HG02973 (cell line): ENCODE data around the gene SH3RF1.

Source experiments
- ATAC-seq: cut with Tn5 transposase; IDR thresholded peaks from one replicate; pipeline ENCODE4 v1.9.1; 2021; ENCODE audit warnings: moderate library complexity; ENCODE audit not compliant: unreplicated experiment

Gene SH3RF1

DNA sequence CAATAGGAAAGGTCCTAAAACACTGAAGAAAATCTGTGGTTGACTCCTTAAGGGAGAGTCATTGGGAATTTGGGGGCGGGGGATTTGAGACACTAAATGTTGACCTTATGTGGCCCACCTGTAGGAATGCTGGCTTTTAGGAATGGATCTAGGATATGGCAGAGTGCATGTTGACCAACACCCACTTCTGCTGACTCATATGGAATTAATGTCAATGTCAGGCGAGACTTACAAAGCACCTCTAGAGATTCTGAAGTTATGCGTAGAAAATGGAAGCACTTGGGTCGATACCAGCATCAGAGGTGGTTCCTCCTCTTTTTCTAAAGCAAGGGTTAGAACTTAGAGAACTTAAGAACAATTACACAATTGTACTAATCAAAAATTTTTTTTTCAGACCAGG lies 160.1 kb downstream of the SH3RF1 start:
- no peak for ATAC-seq

DNA sequence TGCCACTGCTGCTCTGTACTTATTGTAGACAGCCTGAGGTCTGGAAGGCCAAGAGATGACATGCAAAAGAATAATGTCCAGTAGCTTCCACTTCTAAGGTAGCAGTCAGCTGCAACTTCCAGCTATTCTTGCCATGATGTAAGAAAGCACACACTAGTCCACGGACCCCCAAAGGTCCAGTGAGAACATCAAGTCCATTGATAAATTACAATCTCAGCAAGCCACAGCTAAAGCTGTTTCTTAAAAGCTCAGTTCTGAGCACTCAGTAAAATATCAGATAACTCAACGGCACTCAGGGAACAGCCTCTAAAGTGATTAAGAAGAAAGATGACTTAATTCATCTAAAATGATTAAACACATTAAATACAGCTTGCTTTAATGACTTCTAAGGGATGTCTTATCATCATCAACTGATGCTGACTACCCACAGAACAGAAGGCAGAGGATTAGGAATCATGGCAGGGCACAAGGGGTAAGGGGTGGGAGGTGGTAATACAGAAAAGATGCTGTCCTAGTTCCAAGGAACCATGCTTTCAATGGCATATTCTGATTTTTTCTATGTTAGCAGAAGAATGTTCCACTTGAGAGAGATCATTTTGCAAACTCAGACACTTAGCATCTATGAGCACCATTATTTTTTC lies 161.6 kb downstream of the SH3RF1 start:
- no peak for ATAC-seq

DNA sequence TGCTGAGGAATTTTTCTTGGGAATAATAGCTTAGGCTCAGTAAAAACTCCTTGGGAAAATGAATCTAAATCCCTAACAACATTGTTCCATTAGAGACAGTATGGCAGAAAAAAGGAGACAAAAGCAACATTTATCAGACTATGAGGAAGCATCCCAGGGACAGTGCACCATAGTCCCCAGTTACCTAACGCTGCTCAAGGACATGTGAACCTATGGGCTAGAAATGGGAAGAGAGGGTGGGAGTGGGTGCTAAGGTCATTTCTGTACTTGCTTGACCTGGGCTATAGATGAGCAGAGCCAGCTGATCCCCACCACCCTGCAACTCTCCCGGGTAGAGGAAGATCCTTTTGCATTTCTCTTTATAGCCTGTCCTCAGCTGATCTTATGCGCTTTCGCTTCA lies 162.5 kb downstream of the SH3RF1 start:
- ATAC-seq, result no peak

DNA sequence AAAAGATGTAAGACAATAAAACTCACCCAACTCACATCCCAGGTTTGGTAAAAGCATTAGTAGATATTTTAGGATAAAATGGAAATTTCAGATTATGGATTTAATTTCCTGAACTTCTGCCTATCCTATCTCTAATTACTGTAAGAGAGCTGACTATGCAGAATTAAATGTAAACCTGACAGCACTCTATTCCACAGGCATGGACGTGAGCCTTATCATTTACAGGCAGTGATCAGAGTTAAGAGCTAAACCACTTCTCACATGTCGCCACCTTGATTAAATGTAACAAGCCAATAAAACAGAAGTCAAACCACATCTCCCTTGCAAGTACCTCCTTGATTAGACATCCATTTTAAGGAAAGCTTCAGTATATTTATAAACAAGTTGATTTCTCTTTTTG lies 163.2 kb downstream of the SH3RF1 start:
- no peak for ATAC-seq

DNA sequence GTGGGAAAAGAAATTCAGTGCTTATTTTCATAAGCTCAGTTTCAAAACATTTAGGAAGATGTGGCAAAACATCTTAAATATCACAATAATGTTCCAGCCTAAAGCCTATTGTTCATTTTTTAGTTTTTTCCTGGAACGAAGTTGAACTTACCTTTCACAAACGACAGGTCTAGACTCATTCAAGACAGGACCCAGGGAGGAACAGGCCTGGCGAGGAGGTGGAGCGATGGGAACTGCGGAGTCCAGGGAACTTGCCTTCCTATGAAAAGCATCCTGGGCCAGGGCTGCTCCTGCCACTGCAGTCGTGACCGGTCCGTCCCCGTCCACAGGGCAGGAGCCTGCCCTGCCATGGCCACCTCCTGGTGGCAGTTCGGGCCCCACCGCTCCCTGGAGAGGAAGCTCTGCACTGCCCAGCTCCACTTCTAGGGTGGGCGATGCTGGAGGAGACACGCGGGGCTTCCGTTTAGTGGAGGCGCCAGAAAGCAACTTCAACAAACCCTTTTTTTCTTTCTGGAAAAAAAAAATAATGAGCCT lies 164.0 kb downstream of the SH3RF1 start:
- no peak for ATAC-seq

GRCh38 chr4:169105620-169106019 lies 165.1 kb downstream of the SH3RF1 start:
- ATAC-seq, result no peak

- no peak for ATAC-seq
Measured at GRCh38 chr4:169103966-169104412, 166.8 kb downstream of the SH3RF1 start.

- no peak for ATAC-seq
Measured at GRCh38 chr4:169102026-169102425, 168.7 kb downstream of the SH3RF1 start.

DNA sequence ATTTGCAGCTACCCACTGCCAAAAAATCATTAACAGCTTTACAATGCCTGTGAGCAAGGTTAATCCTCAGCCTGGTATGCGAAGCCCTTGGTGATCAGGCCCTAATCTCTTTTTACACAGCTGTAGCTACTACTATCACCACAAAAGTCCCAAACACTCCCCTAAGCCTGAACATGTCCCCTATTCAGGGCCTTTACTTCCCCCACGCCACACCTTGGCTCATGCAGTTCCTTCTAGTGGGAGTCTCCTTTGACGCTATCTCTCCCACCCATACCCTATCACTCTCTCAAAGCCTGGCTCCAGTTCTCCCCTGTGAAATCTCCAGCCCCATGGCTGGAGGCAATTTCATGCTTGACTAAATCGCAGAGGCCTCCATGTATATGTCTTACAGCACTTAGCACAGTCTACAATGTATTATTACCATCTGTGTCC lies 170.1 kb downstream of the SH3RF1 start:
- no peak for ATAC-seq

GRCh38 chr4:169099771-169100180 lies 171.0 kb downstream of the SH3RF1 start:
- ATAC-seq, result peak; percentile 36

- no peak for ATAC-seq
Measured at GRCh38 chr4:169098969-169099690, 171.6 kb downstream of the SH3RF1 start.

- peak; percentile 35 for ATAC-seq
Measured at GRCh38 chr4:169098532-169098931, 172.2 kb downstream of the SH3RF1 start.

DNA sequence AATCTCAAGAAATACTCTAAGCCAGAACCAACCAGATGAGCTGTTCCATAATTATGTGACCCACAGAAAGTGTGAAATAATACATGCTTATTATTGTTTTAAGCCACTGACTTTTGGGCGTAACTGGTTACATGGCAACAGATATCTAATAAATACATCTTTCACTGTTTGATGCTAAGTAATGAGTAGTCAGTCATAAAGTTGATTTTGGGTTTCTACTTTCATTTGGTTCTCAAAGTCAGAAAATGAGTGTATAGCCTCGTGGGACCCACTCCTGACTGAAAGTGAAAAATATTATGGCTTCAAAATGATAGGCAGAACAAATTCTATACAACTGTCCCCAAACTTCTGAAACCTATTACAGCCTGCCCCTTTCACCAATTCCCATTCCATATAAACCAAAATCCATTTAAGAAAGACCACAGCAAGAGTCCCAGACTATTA lies 172.7 kb downstream of the SH3RF1 start:
- ATAC-seq, result peak; percentile 65

- no peak for ATAC-seq
Measured at GRCh38 chr4:169096221-169096620, 174.5 kb downstream of the SH3RF1 start.

- ATAC-seq, result no peak
Measured at GRCh38 chr4:169094656-169095231, 176.0 kb downstream of the SH3RF1 start.

DNA sequence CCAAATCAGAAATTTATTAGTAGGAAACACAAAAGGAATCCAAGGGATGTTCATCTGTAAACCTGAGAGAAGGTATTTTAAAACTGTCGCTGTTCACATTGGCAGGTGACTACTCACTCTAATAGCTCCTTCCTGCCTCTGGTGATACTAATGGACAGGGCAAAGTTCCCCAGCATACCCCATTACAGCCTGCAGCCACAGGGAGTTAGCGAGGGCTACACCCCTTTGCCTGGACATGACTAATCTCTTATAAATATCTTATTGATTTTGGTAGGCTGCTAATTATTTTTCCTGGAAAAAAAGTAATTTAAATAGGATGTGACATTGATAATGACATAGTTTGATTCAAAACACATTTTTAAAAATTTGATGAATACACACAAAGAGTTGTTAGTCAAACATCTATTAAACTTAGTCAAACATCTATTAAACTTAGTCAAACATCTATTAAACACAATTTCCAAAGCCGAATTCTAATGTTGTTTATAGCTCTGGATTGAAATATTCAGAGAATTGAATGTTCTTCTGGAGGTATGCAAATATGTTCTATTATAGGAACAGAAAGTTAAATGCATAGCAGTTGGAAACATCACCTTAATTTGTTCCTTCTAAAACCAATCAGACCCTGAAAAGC lies 177.8 kb downstream of the SH3RF1 start:
- ATAC-seq, result no peak

- ATAC-seq, result no peak
Measured at GRCh38 chr4:169090484-169091215, 180.1 kb downstream of the SH3RF1 start.

DNA sequence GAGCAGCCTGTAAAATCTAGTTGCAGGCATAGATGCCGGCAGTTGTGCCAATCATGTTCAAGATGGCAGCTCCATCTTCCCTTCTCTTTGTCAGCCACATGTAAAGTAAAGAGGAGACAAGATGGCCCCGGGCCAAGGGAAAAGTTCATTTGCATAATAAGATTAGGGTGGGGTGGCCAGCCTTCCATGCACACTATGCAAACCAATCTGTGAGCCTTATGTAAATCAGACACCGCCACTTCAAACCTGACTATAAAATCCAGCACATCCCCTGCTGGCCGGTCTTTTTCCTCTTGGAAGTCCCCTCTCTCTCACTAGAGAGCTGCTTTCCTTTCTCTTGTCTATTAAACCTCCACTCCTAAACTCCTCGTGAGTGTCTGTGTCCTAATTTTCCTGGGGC lies 181.8 kb downstream of the SH3RF1 start:
- no peak for ATAC-seq

DNA sequence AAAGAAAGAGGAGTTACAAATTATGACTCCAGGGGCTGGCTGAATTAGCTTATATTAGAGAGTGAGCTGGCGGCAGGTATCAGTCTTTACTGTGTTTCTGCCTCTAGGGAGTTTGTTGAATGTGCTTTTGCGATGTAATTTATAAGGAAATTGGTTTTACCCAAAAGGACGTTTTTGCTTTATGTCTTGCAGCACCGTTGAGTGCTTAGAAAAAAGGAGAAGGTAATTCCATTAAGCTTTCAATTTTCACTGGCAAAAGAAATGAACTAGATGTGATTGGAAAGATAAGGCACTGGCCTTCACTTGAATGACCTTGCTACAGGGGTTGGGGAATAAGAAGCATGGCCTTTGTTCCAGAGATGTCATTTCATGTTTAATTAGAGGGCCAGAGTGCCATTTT lies 185.8 kb downstream of the SH3RF1 start:
- ATAC-seq, result no peak

DNA sequence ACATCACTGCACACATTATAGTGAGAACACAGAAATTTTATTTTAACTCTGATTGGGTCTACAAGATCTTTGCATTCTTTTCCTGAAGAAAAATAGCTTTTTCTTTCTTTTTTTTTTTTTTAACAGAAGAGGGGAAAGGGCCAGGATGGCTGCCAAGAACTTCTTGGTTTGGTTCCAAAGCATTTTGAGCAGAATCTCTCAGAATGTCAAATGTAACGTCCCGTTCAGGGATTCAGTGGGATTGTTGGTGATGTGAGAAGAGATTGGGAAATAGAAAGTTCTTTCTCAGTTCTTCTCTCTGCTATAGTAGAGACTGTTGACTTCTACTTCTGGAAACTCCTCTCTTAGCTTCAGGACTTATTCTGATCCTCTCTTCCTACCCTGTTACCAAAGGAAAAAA lies 189.8 kb downstream of the SH3RF1 start:
- peak; percentile 6 for ATAC-seq
